ENCODE data around the gene PWWP3B. TPM values are rescaled to one million over a fixed set of nuclear protein-coding genes. Genes with fewer than 3 reads are reported as not detected.

PWWP3B gene
- total RNA-seq, 2 donors from 2014 or later: 0.15 to 0.27 TPM

- no peak for TF ChIP-seq CTCF (IDR thresholded peaks at IDR 0.05)
- H3K27ac ChIP-seq: no peak overlapping the region
- H3K4me1 ChIP-seq: no peaks in the 10 kb centered on the region
- peaks cover 3% of the 10 kb centered on the region for H3K27me3 ChIP-seq
- no peak overlapping the region for H3K4me3 ChIP-seq
- DNase-seq: no peak
- H3K36me3 ChIP-seq: no peaks in the 10 kb centered on the region
- intact Hi-C loops (cut with DNase I): no loop called here
- no peak overlapping the region for H3K9ac ChIP-seq (ENCODE audit: low read depth in 2 of 2, low read length in 2 of 2)
- no peaks in the 10 kb centered on the region for H3K9me3 ChIP-seq
Measured at GRCh38 chrX:106201502-106202178, 33.5 kb downstream of the PWWP3B start.

GRCh38 chrX:106203315-106203714 lies 35.2 kb downstream of the PWWP3B start:
- no peak overlapping the region for H3K27ac ChIP-seq
- no peaks in the 10 kb centered on the region for H3K4me1 ChIP-seq
- no peak overlapping the region for H3K9ac ChIP-seq (ENCODE audit: low read depth in 2 of 2, low read length in 2 of 2)
- H3K4me3 ChIP-seq: no peak overlapping the region
- intact Hi-C loops (cut with DNase I): no loop called here
- DNase-seq: no peak
- TF ChIP-seq CTCF (IDR thresholded peaks at IDR 0.05): no peak
- peaks cover 3% of the 10 kb centered on the region for H3K27me3 ChIP-seq
- H3K36me3 ChIP-seq: no peaks in the 10 kb centered on the region
- H3K9me3 ChIP-seq: no peaks in the 10 kb centered on the region

GRCh38 chrX:106208154-106208553 lies 40.0 kb downstream of the PWWP3B start:
- intact Hi-C loops (cut with DNase I): no loop called here
- Histone ChIP-seq H3K4me1 (no peaks in the 10 kb centered on the region), H3K27ac (no peak overlapping the region), H3K9me3 (no peaks in the 10 kb centered on the region), H3K4me3 (no peak overlapping the region), H3K36me3 (no peaks in the 10 kb centered on the region), H3K27me3 (peaks cover 3% of the 10 kb centered on the region), H3K9ac (ENCODE audit: low read depth in 2 of 2, low read length in 2 of 2) (no peak overlapping the region)
- no peak for TF ChIP-seq CTCF (IDR thresholded peaks at IDR 0.05)
- DNase-seq: no peak

Other genes with a start within 250 kb of the PWWP3B start
- gene SERPINA7, start 129.6 kb upstream of the PWWP3B start, total RNA-seq: under 1 TPM in 1 of 2 donors, not detected in 1; 0.62 TPM